Measurements from ENCODE around the gene RELN. TPM values are rescaled to one million over a fixed set of nuclear protein-coding genes. Genes with fewer than 3 reads are reported as not detected.

Gene RELN
- polyA plus RNA-seq, 1 donor (not counting 4 experiments of a cell fraction or from before 2014, with no cell fraction given), result not detected

GRCh38 chr7:103955985-103956384 is 33.5 kb downstream of the RELN start:
- H2AFZ ChIP-seq (ENCODE audit: control insufficient read depth, low read length), result no peak overlapping the region
- H3K36me3 ChIP-seq (ENCODE audit: control insufficient read depth in 2 of 2, extremely low read depth in 1 of 2, insufficient read depth in 2 of 2, low read length in 2 of 2), result no peaks in the 10 kb centered on the region
- TF ChIP-seq CTCF (optimal IDR thresholded peaks at IDR 0.05 in 1 of 3, IDR thresholded peaks at IDR 0.05 in 1 of 3, conservative IDR thresholded peaks at IDR 0.05 in 1 of 3; ENCODE audit: extremely low read depth in 1 of 3, insufficient read depth in 2 of 3, low read length in 3 of 3), result no peak
- no peak for TF ChIP-seq EZH2 (IDR thresholded peaks at IDR 0.05; ENCODE audit: low read length)
- DNase-seq (ENCODE audit: low read depth, low spot score), result no peak
- no peaks in the 10 kb centered on the region for H3K9me1 ChIP-seq (ENCODE audit: control insufficient read depth, extremely low read depth, insufficient read depth, low read length)
- no peak overlapping the region for H3K9ac ChIP-seq (ENCODE audit: control insufficient read depth, extremely low read depth, insufficient read depth, low read length)
- H4K20me1 ChIP-seq (ENCODE audit: control insufficient read depth, extremely low read depth, insufficient read depth, low read length), result no peaks in the 10 kb centered on the region
- no peak for FAIRE-seq
- no peak overlapping the region for H3K4me2 ChIP-seq (ENCODE audit: control insufficient read depth, extremely low read depth, insufficient read depth, low read depth, low read length)
- no peaks in the 10 kb centered on the region for H3K27me3 ChIP-seq (ENCODE audit: control insufficient read depth, extremely low read depth, insufficient read depth, low read length)
- H3K9me3 ChIP-seq (ENCODE audit: control insufficient read depth, low read depth, low read length), result no peaks in the 10 kb centered on the region
- no peaks in the 10 kb centered on the region for H3K79me2 ChIP-seq (ENCODE audit: control insufficient read depth, insufficient read depth, low read length)
- H3K27ac ChIP-seq (ENCODE audit: control insufficient read depth, insufficient read depth, low read length), result no peak overlapping the region
- H3K4me3 ChIP-seq (ENCODE audit: control insufficient read depth in 2 of 3, extremely low read depth in 1 of 3, insufficient read depth in 2 of 3, low read depth in 1 of 3, low read length in 3 of 3), result no peak overlapping the region
- dilution Hi-C loops (cut with MboI; ENCODE audit: extremely low pct_ligation_motif_present, low sequenced_read_pairs), result no loop called here
- no peaks in the 10 kb centered on the region for H3K4me1 ChIP-seq (ENCODE audit: control insufficient read depth, extremely low read depth, insufficient read depth, low read length)

GRCh38 chr7:103952408-103952807 is 37.0 kb downstream of the RELN start:
- Histone ChIP-seq H3K4me3 (ENCODE audit: control insufficient read depth in 2 of 3, extremely low read depth in 1 of 3, insufficient read depth in 2 of 3, low read depth in 1 of 3, low read length in 3 of 3) (no peak overlapping the region), H3K4me1 (ENCODE audit: control insufficient read depth, extremely low read depth, insufficient read depth, low read length) (no peaks in the 10 kb centered on the region), H3K9me3 (ENCODE audit: control insufficient read depth, low read depth, low read length) (no peaks in the 10 kb centered on the region), H3K36me3 (ENCODE audit: control insufficient read depth in 2 of 2, extremely low read depth in 1 of 2, insufficient read depth in 2 of 2, low read length in 2 of 2) (no peaks in the 10 kb centered on the region), H2AFZ (ENCODE audit: control insufficient read depth, low read length) (no peak overlapping the region), H3K9me1 (ENCODE audit: control insufficient read depth, extremely low read depth, insufficient read depth, low read length) (no peaks in the 10 kb centered on the region), H3K4me2 (ENCODE audit: control insufficient read depth, extremely low read depth, insufficient read depth, low read depth, low read length) (no peak overlapping the region), H3K79me2 (ENCODE audit: control insufficient read depth, insufficient read depth, low read length) (no peaks in the 10 kb centered on the region), H3K9ac (ENCODE audit: control insufficient read depth, extremely low read depth, insufficient read depth, low read length) (no peak overlapping the region), H3K27ac (ENCODE audit: control insufficient read depth, insufficient read depth, low read length) (no peak overlapping the region), H4K20me1 (ENCODE audit: control insufficient read depth, extremely low read depth, insufficient read depth, low read length) (no peaks in the 10 kb centered on the region), H3K27me3 (ENCODE audit: control insufficient read depth, extremely low read depth, insufficient read depth, low read length) (no peaks in the 10 kb centered on the region)
- FAIRE-seq, result no peak
- no peak for DNase-seq (ENCODE audit: low read depth, low spot score)
- TF ChIP-seq EZH2 (IDR thresholded peaks at IDR 0.05; ENCODE audit: low read length) (no peak), CTCF (optimal IDR thresholded peaks at IDR 0.05 in 1 of 3, IDR thresholded peaks at IDR 0.05 in 1 of 3, conservative IDR thresholded peaks at IDR 0.05 in 1 of 3; ENCODE audit: extremely low read depth in 1 of 3, insufficient read depth in 2 of 3, low read length in 3 of 3) (no peak)
- dilution Hi-C loops (cut with MboI; ENCODE audit: extremely low pct_ligation_motif_present, low sequenced_read_pairs), result no loop called here

All from keratinocyte (primary cell).